Activated naive CD8-positive, alpha-beta T cell treated with anti-CD3 and anti-CD28 coated beads, Interleukin-2, amount 10 ng/mL, durations not matched to agents 7 days and 5 days (primary cell): ENCODE results near the gene SLC38A6. TPM values are rescaled to one million over a fixed set of nuclear protein-coding genes. Genes with fewer than 3 reads are reported as not detected.

ENCODE experiments used
- ATAC-seq: fragments of 150-1000 bp; cut with Tn5 transposase; one replicate; pipeline ENCODE4 v1.10.0; 2021; ENCODE audit warnings: low read depth, moderate library complexity
- POLR2A ChIA-PET: fragments of 350-600 bp; sonication (Branson Sonifier 250); formaldehyde crosslinking; loops from one replicate; lab custom pipeline; 2021; ENCODE audit warnings: antibody characterized with exemption; lab: Charles Lee
- DNase-seq: peaks from one replicate; pipeline ENCODE4 v3.0.0; 2021
- H3K27ac Mint-ChIP-seq: one replicate; pipeline ENCODE4 v1.8.0; 2022; ENCODE audit warnings: mild to moderate bottlenecking, mixed read lengths
- H3K27me3 Mint-ChIP-seq: one replicate; pipeline ENCODE4 v1.8.0; 2022; ENCODE audit warnings: mild to moderate bottlenecking, moderate library complexity, mixed read lengths
- H3K36me3 Mint-ChIP-seq: one replicate; pipeline ENCODE4 v1.8.0; 2021; ENCODE audit warnings: mild to moderate bottlenecking, mixed read lengths
- H3K4me1 Mint-ChIP-seq: one replicate; pipeline ENCODE4 v1.8.0; 2021; ENCODE audit warnings: mixed read lengths
- H3K4me3 Mint-ChIP-seq: one replicate; pipeline ENCODE4 v1.8.0; 2022; ENCODE audit warnings: mild to moderate bottlenecking, moderate library complexity, mixed read lengths
- H3K9me3 Mint-ChIP-seq: one replicate; pipeline ENCODE4 v1.8.0; 2021; ENCODE audit warnings: mixed read lengths
- total RNA-seq, 2 experiments: library from RNA; stranded (reverse); gene quantifications; one replicate each; pipeline ENCODE4 v1.2.3, GENCODE V29; 2021

Gene SLC38A6
- total RNA-seq, 2 experiments from 2014 or later, result 10.1 to 12.0 TPM

DNA sequence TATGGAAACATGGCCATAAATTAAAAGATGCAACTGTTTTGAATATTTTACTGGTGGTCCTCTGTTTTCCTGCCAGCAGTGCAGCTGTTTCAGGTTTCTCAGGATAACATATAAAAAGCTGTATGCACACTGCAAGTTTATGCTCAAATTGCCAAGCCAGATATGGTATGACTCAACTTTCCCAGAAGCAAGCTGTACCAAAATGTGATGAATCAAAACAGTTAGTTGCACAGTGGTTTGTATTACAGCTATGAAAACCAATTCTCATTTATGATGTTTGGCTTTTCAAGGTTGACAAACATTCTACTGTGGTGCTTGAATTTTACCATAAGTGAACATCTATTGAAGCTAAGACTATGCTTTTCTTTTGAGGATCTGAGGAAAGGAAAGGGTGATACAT lies 15.6 kb upstream of the SLC38A6 start:
- Mint-ChIP-seq H3K9me3 (peaks cover 1% of the 10 kb centered on the region), H3K4me1 (peaks cover 2% of the 10 kb centered on the region), H3K4me3 (no peak overlapping the region), H3K27me3 (no peaks in the 10 kb centered on the region), H3K36me3 (peaks cover 7% of the 10 kb centered on the region), H3K27ac (no peak overlapping the region)
- DNase-seq (no peak), ATAC-seq (no peak)
- POLR2A ChIA-PET, result no interaction called here

DNA sequence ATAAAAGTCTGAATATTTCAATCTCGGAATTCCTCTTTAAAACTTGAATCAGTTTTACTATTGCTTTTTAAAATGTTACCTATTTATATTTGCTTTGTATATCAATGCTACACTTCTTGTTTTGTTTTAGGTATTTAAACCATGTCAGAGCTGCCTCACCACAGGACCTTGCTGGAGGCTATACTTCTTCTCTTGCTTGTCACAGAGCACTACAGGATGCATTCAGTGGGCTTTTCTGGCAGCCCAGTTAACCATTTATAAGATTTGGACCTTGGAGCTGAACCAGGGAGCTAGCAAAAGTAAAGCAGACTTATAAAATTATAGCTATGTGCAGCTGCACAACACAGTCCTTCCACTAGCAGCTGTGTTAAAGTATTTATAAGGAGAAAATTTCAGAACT lies 12.9 kb upstream of the SLC38A6 start:
- Mint-ChIP-seq H3K36me3 (peaks cover 4% of the 10 kb centered on the region), H3K27me3 (no peaks in the 10 kb centered on the region), H3K4me3 (no peak overlapping the region), H3K4me1 (peaks cover 2% of the 10 kb centered on the region), H3K9me3 (peaks cover 1% of the 10 kb centered on the region), H3K27ac (no peak overlapping the region)
- POLR2A ChIA-PET, result no interaction called here
- ATAC-seq (no peak), DNase-seq (no peak)

DNA sequence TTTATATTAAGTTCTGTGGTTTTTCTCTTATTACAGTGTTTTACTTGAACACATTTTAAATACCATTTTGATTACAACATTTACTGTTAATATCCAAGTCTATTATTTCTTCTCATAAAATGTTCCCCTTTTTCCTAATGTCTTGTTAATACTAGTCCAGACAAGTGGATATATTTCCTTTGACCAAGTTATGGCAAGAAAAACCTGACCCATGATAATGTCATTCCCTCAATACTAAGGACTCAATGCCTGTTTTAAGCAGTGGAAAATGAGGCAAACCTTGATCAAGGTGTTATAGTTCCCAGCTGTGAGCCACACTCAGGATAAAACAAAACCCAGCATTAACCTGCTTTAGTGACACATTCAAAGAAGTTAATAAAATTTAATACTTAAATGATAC lies 12.4 kb upstream of the SLC38A6 start:
- peaks cover 6% of the 10 kb centered on the region for H3K36me3 Mint-ChIP-seq
- POLR2A ChIA-PET, result no interaction called here
- no peak for DNase-seq
- ATAC-seq, result no peak
- no peak overlapping the region for H3K4me3 Mint-ChIP-seq
- peaks cover 1% of the 10 kb centered on the region for H3K9me3 Mint-ChIP-seq
- H3K27me3 Mint-ChIP-seq, result no peaks in the 10 kb centered on the region
- H3K4me1 Mint-ChIP-seq, result peaks cover 2% of the 10 kb centered on the region
- no peak overlapping the region for H3K27ac Mint-ChIP-seq

DNA sequence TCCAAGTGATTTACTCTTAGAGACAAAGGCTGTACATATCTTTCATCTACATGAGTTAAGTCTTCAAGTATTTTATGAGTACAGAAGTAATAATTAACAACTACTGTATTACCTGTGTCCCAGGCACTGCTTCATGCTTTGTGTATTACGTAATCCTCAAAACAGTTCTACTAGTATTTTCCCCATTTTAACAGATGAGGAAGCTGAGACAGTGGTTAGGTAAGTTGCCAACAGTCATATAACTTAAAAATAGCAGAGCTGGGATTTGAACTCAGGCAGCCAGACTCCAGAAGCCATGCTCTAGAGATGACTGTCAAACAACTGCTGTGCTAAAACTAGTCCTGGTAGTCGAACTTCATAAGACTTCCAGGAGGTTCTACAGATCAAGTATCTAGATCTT lies 10.9 kb upstream of the SLC38A6 start:
- H3K4me1 Mint-ChIP-seq, result no peaks in the 10 kb centered on the region
- no peak overlapping the region for H3K4me3 Mint-ChIP-seq
- H3K27ac Mint-ChIP-seq, result no peak overlapping the region
- ATAC-seq (no peak), DNase-seq (no peak)
- no peaks in the 10 kb centered on the region for H3K27me3 Mint-ChIP-seq
- POLR2A ChIA-PET, result no interaction called here
- H3K9me3 Mint-ChIP-seq, result peaks cover 1% of the 10 kb centered on the region
- H3K36me3 Mint-ChIP-seq, result peaks cover 6% of the 10 kb centered on the region

DNA sequence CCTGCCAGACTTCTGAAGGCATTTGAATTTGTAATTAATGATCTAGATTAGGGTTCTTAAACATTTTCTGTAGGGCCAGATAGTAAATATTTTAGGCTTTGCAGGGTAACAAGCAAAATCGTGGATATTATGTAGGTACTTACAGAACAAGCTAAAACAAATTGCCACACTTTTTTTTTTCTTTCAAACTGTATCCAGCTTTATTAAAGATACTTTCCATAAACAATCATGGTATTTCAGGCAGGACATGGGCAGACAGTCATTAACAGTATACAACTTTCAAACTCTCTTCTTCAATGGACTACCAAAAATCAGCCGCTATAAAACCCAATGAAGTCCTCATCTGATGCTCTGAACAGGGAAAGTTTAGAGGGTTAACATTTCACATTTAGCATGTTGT lies 9.8 kb upstream of the SLC38A6 start:
- Mint-ChIP-seq H3K27me3 (no peaks in the 10 kb centered on the region), H3K4me1 (no peaks in the 10 kb centered on the region), H3K36me3 (peaks cover 6% of the 10 kb centered on the region), H3K4me3 (no peak overlapping the region), H3K9me3 (no peaks in the 10 kb centered on the region), H3K27ac (no peak overlapping the region)
- POLR2A ChIA-PET, result no interaction called here
- ATAC-seq (no peak), DNase-seq (no peak)

DNA sequence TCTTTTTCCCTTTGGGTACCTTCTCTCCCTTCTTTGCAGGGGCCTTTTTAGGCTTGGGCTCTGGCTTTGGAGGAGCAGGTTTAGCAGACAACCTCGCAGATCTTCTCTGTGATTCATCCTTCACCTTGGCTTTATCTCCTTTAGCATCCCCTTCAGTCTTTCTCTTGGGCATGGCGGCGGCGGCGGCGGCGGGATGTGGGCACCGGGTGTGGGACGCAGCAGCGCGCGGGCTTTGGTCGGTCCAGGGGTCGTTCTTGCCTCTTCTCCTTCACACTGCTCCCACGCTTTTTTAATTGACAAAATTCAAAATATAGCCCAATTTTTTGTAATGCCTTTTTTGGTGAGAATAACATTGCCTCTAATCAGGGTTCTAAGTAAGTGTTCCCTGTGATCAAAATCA lies 8.8 kb upstream of the SLC38A6 start:
- POLR2A ChIA-PET, result no interaction called here
- Mint-ChIP-seq H3K27me3 (no peaks in the 10 kb centered on the region), H3K36me3 (peaks cover 11% of the 10 kb centered on the region)

DNA sequence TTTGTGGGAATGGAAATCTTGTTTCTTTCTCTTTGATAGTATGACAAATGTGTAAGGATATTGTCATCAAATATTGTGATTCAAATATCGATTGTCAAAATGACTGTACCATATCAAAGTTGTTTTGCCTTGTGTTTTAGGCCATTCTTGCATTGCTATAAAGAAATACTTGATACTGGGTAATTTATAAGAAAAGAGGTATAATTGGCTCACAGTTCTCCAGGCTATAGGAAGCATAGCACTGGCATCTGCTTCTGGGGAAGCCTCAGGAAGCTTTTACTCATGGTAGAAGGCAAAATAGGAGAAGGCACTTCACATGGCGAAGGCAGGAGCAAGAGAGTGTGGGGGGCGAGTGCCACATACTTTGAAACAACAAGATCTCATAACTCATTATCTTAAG lies 8.0 kb upstream of the SLC38A6 start:
- Mint-ChIP-seq H3K27me3 (no peaks in the 10 kb centered on the region), H3K27ac (no peak overlapping the region), H3K4me3 (no peak overlapping the region), H3K9me3 (no peaks in the 10 kb centered on the region), H3K36me3 (peaks cover 17% of the 10 kb centered on the region), H3K4me1 (peaks cover 3% of the 10 kb centered on the region)
- ATAC-seq (no peak), DNase-seq (no peak)
- POLR2A ChIA-PET, result no interaction called here

More for the DNA sequence above, 8.8 kb upstream of the SLC38A6 start:
- no peak for DNase-seq
- Mint-ChIP-seq H3K27ac (no peak overlapping the region), H3K4me3 (no peak overlapping the region), H3K4me1 (peaks cover 3% of the 10 kb centered on the region), H3K9me3 (no peaks in the 10 kb centered on the region)
- ATAC-seq, result no peak

DNA sequence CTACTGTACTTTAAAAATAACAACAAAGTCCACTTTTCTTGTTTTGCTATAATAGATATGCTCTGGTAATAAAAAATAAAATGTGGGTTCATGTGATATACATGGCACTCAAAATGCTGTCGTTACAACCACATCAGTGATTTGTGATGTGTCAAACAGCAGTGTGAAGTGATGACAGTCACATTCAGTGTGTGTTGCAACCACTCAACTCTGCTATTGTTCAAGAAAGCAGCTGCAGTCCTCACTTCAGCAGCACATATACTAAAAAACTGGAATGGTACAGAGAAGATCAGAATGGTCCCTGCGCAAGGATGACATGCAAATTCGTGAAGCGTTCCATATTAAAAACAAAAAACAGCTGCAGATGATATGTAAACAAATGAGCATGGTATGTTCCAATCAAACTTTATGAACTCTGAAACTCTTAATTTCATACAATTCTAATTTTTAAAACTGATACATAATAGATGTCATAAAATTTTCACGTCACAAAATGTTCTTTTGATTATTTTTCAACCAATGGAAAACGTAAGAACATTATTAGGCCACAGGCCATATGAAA lies 6.9 kb upstream of the SLC38A6 start:
- Mint-ChIP-seq H3K27ac (no peak overlapping the region), H3K4me1 (peaks cover 8% of the 10 kb centered on the region), H3K27me3 (no peaks in the 10 kb centered on the region), H3K4me3 (no peak overlapping the region), H3K9me3 (no peaks in the 10 kb centered on the region), H3K36me3 (peaks cover 17% of the 10 kb centered on the region)
- DNase-seq (no peak), ATAC-seq (no peak)
- POLR2A ChIA-PET, result interaction anchor here (0.5 kb wide), 1 partner anchor 70 kb away, joined by 3 read pairs; no protein-coding TSS in a partner anchor

DNA sequence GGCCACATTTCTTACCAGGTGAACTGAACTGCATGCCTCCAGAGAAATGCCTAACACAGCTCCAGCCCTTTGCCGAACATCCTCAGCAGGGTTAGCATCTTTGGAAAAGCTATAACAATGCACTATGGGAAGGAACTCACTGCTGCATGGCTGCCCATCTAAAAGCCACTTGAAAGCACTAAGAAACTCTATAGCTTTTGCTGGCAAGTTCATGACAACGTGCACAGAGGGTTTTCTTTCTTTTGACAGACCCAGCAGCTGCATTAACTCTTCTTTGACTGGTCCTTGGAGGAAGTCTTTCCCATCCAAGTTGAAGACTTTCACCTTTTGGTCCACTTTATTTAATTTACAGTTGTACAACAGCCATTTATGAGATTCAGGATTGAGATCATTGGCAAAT lies 5.5 kb upstream of the SLC38A6 start:
- ATAC-seq, result no peak
- Mint-ChIP-seq H3K27ac (no peak overlapping the region), H3K4me1 (peaks cover 15% of the 10 kb centered on the region), H3K27me3 (no peaks in the 10 kb centered on the region), H3K9me3 (no peaks in the 10 kb centered on the region), H3K4me3 (no peak overlapping the region), H3K36me3 (peaks cover 17% of the 10 kb centered on the region)
- POLR2A ChIA-PET, result no interaction called here
- DNase-seq, result no peak

DNA sequence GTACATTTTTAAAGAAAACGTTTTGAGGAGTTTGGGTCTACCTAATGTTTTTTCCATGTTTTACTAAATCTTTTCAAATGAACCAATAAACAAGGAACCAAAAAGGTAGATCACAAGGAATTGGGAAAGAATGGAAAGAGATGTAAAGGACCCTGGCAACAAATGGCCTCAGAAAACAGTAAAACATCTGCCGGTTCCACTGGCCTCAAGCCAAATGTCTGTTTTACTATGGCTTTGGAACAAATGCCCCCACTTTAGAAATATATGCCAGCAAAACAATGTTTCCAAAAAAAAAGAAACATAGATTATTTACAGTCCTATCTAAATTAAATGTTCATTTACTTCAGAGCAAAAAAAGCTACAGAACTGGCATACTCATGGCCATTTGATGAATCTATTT lies 3.2 kb upstream of the SLC38A6 start:
- Mint-ChIP-seq H3K27ac (no peak overlapping the region), H3K4me3 (no peak overlapping the region), H3K36me3 (peaks cover 14% of the 10 kb centered on the region), H3K4me1 (peaks cover 15% of the 10 kb centered on the region), H3K9me3 (no peaks in the 10 kb centered on the region), H3K27me3 (no peaks in the 10 kb centered on the region)
- ATAC-seq (no peak), DNase-seq (no peak)
- POLR2A ChIA-PET, result no interaction called here

DNA sequence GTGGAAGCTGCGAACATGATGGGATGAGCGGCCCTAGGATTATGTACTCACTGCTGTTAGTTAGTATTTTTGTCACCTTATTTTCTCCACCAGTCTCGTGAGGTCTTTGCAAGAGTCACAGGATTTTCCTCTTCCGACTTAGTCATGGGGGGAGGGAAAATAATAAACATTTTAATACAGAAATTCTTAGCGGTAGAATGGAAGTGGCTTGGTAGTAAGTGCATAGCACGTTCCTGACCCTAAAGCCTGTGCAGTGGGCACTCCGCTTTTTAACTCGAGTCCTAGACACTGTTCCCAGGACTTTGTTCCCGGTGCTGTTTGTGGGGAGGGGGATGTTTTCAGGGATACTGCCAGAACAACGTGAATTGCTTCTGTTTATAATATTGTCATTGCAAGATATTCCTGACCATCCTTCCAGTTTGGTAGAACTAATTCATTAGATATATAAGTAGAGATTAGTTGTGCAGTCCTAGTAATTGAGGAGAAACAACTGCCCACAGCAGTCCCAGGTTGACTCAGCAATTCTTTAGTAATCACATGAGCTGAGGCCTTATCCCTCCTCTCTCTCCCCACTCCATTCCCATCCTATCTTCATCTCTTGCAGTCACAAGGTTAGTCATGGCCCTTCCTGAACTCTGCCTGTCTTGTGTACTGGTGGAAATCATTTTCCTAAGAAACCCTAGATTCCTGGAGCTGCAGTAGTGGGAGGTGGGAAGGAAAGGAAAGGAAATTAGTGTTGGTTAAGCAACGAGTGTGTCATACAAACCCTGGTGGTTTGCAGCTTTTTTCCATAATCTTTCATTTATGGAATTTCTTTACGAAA lies 799 bp downstream of the SLC38A6 start:
- peaks cover 7% of the 10 kb centered on the region for H3K36me3 Mint-ChIP-seq
- H3K27ac Mint-ChIP-seq, result no peak overlapping the region
- no peak for DNase-seq

DNA sequence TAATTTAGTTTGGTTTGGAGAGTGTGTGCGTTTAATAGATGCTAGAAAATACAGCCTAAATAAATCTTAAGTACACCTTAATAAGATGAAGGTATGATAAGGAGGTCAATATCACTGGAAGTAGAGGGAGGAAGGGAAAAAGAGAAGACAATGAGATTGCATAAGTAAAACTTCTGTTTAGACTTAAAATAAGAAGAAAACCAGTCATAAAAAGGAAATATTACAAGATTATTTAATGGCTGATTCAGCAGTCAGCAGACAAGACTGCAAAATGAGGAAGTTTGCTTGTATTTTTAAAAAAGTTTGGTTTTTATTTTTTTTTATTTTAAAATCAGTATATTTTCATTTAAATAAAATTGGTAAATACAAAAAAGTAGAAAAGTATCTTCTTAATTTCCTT lies 3.2 kb downstream of the SLC38A6 start:
- no peaks in the 10 kb centered on the region for H3K9me3 Mint-ChIP-seq
- H3K4me1 Mint-ChIP-seq, result peaks cover 7% of the 10 kb centered on the region
- no peak for DNase-seq
- ATAC-seq, result no peak
- no peaks in the 10 kb centered on the region for H3K27me3 Mint-ChIP-seq
- no peak overlapping the region for H3K27ac Mint-ChIP-seq
- POLR2A ChIA-PET, result no interaction called here
- H3K4me3 Mint-ChIP-seq, result no peak overlapping the region
- H3K36me3 Mint-ChIP-seq, result no peaks in the 10 kb centered on the region

More for the DNA sequence above, 799 bp downstream of the SLC38A6 start:
- POLR2A ChIA-PET, result interaction anchor here (1.2 kb wide), 1 partner anchor 890 kb away, joined by 7 read pairs; the partner anchor contains the start of gene PCNX4
- no peak for ATAC-seq
- Mint-ChIP-seq H3K4me1 (peaks cover 15% of the 10 kb centered on the region), H3K4me3 (no peak overlapping the region), H3K27me3 (no peaks in the 10 kb centered on the region), H3K9me3 (no peaks in the 10 kb centered on the region)

DNA sequence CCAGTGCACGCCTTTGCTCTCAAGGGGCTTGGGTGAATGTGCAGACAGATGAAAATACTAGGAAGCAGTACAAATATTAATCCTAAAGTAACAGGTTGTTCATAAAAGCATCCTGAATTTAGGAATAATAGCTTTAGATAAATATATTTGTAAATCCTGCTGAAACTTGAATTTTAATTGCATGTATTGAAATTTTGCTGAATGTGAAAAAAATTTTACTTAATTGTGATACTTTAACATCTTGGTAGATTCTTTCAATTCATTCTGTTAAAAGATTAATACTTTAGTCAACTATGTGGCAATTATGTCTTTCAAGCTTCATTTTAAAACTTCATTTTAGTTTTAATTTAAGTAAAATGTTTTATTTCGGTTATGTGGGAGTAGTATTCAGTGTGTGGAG lies 5.5 kb downstream of the SLC38A6 start:
- H3K27me3 Mint-ChIP-seq, result no peaks in the 10 kb centered on the region
- H3K27ac Mint-ChIP-seq, result no peak overlapping the region
- no peaks in the 10 kb centered on the region for H3K9me3 Mint-ChIP-seq
- no peak overlapping the region for H3K4me3 Mint-ChIP-seq
- H3K4me1 Mint-ChIP-seq, result no peaks in the 10 kb centered on the region
- POLR2A ChIA-PET, result no interaction called here
- no peak for DNase-seq
- H3K36me3 Mint-ChIP-seq, result no peaks in the 10 kb centered on the region
- ATAC-seq, result no peak

DNA sequence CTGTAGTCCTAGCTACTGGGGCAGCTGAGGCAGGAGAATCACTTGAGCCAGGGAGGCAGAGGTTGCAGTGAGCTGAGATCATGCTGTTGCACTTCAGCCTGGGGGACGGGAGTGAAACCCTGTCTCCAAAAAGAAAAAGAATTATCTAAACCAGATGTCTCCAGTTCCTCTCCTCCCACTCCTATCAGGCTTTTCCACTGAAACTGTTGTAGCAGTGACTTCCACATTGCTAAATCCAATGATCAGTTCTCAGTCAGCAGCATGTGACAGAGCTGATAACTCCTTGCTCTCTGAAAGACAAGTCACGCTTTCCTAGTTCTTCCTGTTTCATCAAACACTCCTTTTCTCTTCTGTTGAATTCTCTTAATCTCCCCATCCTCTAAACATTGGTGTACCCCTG lies 8.6 kb downstream of the SLC38A6 start:
- Mint-ChIP-seq H3K4me3 (no peak overlapping the region), H3K9me3 (no peaks in the 10 kb centered on the region), H3K4me1 (no peaks in the 10 kb centered on the region), H3K27ac (no peak overlapping the region), H3K36me3 (no peaks in the 10 kb centered on the region), H3K27me3 (no peaks in the 10 kb centered on the region)
- DNase-seq, result no peak
- ATAC-seq, result no peak
- POLR2A ChIA-PET, result no interaction called here
